ENCODE data around the gene ADCY5. TPM values are rescaled to one million over a fixed set of nuclear protein-coding genes. Genes with fewer than 3 reads are reported as not detected.

The ADCY5 gene
- total RNA-seq, 1 donor from 2014 or later = 0.67 TPM

DNA sequence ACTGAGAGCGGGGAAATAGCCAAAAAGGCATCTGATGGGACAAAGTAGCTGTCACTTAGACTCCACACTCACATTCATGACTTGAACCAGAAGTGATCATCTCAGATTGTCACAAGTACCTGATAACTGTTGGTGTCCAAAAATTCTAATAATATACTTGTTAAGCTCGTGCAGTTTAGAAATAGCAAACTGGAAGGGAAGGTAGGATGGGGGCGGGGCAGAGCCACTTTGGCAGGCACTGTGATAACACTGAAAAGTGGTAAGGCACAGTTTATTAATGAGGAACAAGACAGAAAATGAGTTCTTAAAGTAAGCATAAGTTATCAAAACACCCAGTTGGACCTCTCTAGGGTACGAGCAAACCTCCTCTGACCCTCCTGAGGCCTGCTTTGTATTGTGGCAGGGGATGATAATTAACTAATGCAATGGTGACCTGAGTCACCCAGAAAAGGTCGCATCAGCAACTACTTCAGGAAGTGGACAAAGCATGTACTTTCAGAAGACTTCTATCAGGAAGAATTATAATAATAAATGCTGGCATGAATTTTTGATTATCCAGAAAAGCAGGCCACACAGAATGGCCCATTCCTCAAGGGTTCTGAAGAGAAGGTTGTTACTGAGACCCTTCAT lies 54.4 kb downstream of the ADCY5 start:
- Histone ChIP-seq H3K27me3 (ENCODE audit: control insufficient read depth, insufficient read depth, low read length) (peaks cover 30% of the 10 kb centered on the region), H3K36me3 (ENCODE audit: control insufficient read depth, insufficient read depth, low read length) (no peaks in the 10 kb centered on the region), H3K4me3 (ENCODE audit: low read depth, low read length) (no peak overlapping the region)
- TF ChIP-seq, protein P1, sequence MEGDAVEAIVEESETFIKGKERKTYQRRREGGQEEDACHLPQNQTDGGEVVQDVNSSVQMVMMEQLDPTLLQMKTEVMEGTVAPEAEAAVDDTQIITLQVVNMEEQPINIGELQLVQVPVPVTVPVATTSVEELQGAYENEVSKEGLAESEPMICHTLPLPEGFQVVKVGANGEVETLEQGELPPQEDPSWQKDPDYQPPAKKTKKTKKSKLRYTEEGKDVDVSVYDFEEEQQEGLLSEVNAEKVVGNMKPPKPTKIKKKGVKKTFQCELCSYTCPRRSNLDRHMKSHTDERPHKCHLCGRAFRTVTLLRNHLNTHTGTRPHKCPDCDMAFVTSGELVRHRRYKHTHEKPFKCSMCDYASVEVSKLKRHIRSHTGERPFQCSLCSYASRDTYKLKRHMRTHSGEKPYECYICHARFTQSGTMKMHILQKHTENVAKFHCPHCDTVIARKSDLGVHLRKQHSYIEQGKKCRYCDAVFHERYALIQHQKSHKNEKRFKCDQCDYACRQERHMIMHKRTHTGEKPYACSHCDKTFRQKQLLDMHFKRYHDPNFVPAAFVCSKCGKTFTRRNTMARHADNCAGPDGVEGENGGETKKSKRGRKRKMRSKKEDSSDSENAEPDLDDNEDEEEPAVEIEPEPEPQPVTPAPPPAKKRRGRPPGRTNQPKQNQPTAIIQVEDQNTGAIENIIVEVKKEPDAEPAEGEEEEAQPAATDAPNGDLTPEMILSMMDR (IDR thresholded peaks at IDR 0.05; ENCODE audit: insufficient read depth, low read length, poor library complexity, severe bottlenecking) = no peak
- DNase-seq (ENCODE audit: low read depth) = no peak

DNA sequence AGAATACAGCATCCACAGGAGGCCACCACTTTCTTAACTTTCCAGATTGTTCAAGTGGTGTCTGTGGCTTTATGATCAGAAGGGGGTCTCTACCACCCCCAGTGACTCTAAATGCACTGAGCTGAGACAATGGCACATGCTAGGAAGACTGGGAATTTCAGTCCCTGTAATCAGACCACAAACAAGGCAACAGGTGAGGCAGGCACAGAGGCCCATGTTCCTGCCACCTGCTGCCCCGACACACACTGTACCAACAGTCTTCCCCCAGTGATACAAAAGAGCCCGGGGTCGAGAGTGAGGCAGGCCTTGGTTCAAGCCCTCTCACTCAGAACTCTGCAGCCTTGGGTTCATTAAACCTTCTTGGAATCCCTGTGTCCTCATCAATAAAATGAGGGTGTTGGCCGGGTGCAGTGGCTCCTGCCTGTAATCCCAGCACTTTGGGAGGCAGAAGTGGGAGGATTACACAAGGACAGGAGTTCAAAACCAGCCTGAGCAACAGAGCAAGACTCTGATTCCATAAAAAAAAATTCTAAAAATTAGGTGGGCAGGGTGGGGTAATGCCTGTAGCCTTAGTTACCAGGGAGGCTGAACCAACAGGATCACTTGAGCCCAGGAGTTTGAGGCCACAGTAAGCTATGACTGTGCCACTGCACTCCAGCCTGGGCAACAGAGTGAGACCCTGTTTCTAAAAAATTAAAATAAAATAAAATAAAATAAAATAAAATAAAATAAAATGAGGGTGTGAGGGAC lies 55.8 kb downstream of the ADCY5 start:
- Histone ChIP-seq H3K4me3 (ENCODE audit: low read depth, low read length) (no peak overlapping the region), H3K27me3 (ENCODE audit: control insufficient read depth, insufficient read depth, low read length) (peaks cover 21% of the 10 kb centered on the region), H3K36me3 (ENCODE audit: control insufficient read depth, insufficient read depth, low read length) (no peaks in the 10 kb centered on the region)
- DNase-seq (ENCODE audit: low read depth) = no peak
- TF ChIP-seq, protein P1 (IDR thresholded peaks at IDR 0.05; ENCODE audit: insufficient read depth, low read length, poor library complexity, severe bottlenecking) = no peak

DNA sequence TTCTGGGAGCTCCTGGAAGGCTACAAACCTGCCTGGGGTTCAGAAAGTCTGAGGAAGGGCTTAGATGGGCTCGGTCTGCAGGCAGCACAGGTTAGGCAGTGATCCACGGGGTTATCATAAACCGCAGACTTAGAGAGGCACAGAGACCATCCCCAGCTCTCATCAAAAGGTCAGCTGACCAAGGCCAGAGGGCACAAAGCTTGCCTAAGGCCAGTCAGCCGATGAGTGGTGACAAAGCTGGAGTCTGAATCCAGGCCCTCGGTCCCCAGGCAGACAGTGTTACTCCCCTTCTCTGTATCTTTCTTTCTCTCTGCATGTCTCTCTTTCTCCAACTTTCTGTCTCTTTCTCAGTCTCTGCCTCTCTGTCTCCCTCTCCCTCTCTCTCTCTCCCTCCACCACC lies 56.5 kb downstream of the ADCY5 start:
- no peaks in the 10 kb centered on the region for H3K36me3 ChIP-seq (ENCODE audit: control insufficient read depth, insufficient read depth, low read length)
- TF ChIP-seq, protein P1 (IDR thresholded peaks at IDR 0.05; ENCODE audit: insufficient read depth, low read length, poor library complexity, severe bottlenecking) = no peak
- peaks cover 15% of the 10 kb centered on the region for H3K27me3 ChIP-seq (ENCODE audit: control insufficient read depth, insufficient read depth, low read length)
- H3K4me3 ChIP-seq (ENCODE audit: low read depth, low read length) = no peak overlapping the region
- DNase-seq (ENCODE audit: low read depth) = no peak

DNA sequence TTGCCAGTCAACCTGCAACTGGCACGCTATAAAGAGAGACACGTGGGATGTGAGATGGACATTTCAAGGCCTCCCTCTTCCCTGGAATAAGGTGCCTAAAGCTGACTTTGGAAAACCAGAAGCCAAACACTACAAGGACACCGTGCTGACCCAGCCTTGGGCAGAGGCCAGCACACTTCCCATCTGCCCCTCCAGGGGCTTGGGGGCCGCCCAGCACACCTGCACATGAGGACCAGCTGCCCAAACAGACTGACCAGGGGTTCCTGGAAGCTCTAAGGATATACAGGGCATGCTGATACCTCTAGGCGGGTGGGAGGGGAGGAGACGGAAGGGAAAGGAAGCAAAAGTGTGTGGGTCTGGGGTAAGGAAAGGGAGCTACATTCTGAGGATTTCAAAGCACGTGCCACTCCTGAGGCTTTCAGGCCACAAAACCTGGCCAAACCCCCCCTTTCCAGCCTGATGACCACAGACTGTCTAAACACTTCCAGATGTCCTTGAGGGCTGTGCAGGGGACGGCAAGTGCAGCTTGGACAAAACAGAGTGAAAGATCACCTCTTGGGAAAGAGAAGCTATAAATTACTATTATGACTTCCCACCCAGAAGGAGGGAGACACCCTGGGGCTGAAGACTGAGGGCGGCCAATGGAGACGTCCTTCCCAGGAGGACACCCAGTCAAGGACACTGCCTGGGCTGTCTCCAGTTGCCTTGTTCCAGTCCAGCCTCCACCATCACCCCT lies 57.9 kb downstream of the ADCY5 start:
- no peak overlapping the region for H3K4me3 ChIP-seq (ENCODE audit: low read depth, low read length)
- no peaks in the 10 kb centered on the region for H3K36me3 ChIP-seq (ENCODE audit: control insufficient read depth, insufficient read depth, low read length)
- no peak for DNase-seq (ENCODE audit: low read depth)
- TF ChIP-seq, protein P1 (IDR thresholded peaks at IDR 0.05; ENCODE audit: insufficient read depth, low read length, poor library complexity, severe bottlenecking) = no peak
- peaks cover 8% of the 10 kb centered on the region for H3K27me3 ChIP-seq (ENCODE audit: control insufficient read depth, insufficient read depth, low read length)

DNA sequence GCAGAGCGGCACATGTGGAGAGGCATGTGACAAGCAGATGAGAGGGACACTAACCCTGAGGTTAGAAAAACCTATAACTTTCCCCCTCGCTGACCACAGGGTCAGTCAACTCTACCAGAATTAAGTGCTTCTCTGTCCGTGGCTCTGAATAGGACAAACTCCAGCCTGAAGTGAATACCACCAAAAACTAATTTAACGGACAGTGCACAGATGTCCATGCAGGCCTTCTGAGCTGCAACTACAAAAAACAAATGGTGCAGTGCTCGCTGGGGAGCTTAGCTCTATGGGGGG lies 59.3 kb downstream of the ADCY5 start:
- Histone ChIP-seq H3K36me3 (ENCODE audit: control insufficient read depth, insufficient read depth, low read length) (no peaks in the 10 kb centered on the region), H3K27me3 (ENCODE audit: control insufficient read depth, insufficient read depth, low read length) (peaks cover 9% of the 10 kb centered on the region), H3K4me3 (ENCODE audit: low read depth, low read length) (no peak overlapping the region)
- no peak for DNase-seq (ENCODE audit: low read depth)
- TF ChIP-seq, protein P1 (IDR thresholded peaks at IDR 0.05; ENCODE audit: insufficient read depth, low read length, poor library complexity, severe bottlenecking) = no peak

Data from kidney epithelial cell (primary cell).